Activated naive CD8-positive, alpha-beta T cell (primary cell): ENCODE measurements around the gene KCNIP2.

Source experiments
- H3K27ac Mint-ChIP-seq: one replicate; pipeline ENCODE4 v1.8.0; 2021; ENCODE audit warnings: mixed read lengths
- H3K27me3 Mint-ChIP-seq: one replicate; pipeline ENCODE4 v1.8.0; 2021; ENCODE audit warnings: mixed read lengths
- H3K36me3 Mint-ChIP-seq: one replicate; pipeline ENCODE4 v1.8.0; 2021; ENCODE audit warnings: mixed read lengths
- H3K4me1 Mint-ChIP-seq: one replicate; pipeline ENCODE4 v1.8.0; 2021; ENCODE audit warnings: low read depth, mixed read lengths
- H3K4me3 Mint-ChIP-seq: one replicate; pipeline ENCODE4 v1.8.0; 2021; ENCODE audit warnings: mild to moderate bottlenecking, mixed read lengths
- H3K9me3 Mint-ChIP-seq: one replicate; pipeline ENCODE4 v1.8.0; 2021; ENCODE audit warnings: low read depth, mixed read lengths

Gene KCNIP2

GRCh38 chr10:101776161-101776817 is 67.3 kb downstream of the KCNIP2 start:
- Mint-ChIP-seq H3K27ac (no peak overlapping the region), H3K36me3 (peaks cover 10% of the 10 kb centered on the region), H3K9me3 (no peaks in the 10 kb centered on the region), H3K27me3 (peaks cover 34% of the 10 kb centered on the region), H3K4me3 (peak overlapping the region; percentile 61), H3K4me1 (peaks cover 34% of the 10 kb centered on the region)
